OCI-LY1 (cell line): ENCODE data around the gene PLCB2.

Experiments
- H2AFZ ChIP-seq: fragments of 200-600 bp; sonication (generic), shearing (Covaris generic); 2 replicates; pipeline ENCODE4 v1.6.0; 2014; ENCODE audit warnings: antibody characterized with exemption, mild to moderate bottlenecking, low read length
- H3F3A ChIP-seq: fragments of 200-600 bp; sonication (generic), shearing (Covaris generic); 2 replicates; pipeline ENCODE4 v1.6.0; 2014; ENCODE audit warnings: mild to moderate bottlenecking, antibody characterized with exemption, low read length, moderate library complexity; ENCODE audit not compliant: insufficient read depth
- H3K27ac ChIP-seq: fragments of 200-600 bp; sonication (generic); 2 replicates; pipeline ENCODE4 v1.5.1; 2014; ENCODE audit warnings: low read length, mixed run types, mild to moderate bottlenecking, low read depth; ENCODE audit not compliant: poor library complexity, severe bottlenecking
- H3K27me3 ChIP-seq: fragments of 200-600 bp; sonication (generic); 2 replicates; pipeline ENCODE4 v1.6.0; 2014; ENCODE audit warnings: antibody characterized with exemption, mild to moderate bottlenecking, low read length, moderate library complexity; ENCODE audit not compliant: insufficient read depth
- H3K36me3 ChIP-seq: fragments of 200-600 bp; sonication (generic); 2 replicates; pipeline ENCODE4 v1.6.1; 2014; ENCODE audit warnings: mild to moderate bottlenecking, antibody characterized with exemption, low read length, moderate library complexity, mixed read lengths; ENCODE audit not compliant: insufficient read depth
- H3K4me1 ChIP-seq: fragments of 200-600 bp; sonication (generic); 2 replicates; pipeline ENCODE4 v1.5.1; 2014; ENCODE audit warnings: mild to moderate bottlenecking, low read length, moderate library complexity; ENCODE audit not compliant: insufficient read depth, severe bottlenecking
- H3K4me2 ChIP-seq: fragments of 200-600 bp; sonication (generic), shearing (Covaris generic); 2 replicates; pipeline ENCODE4 v1.6.1; 2014; ENCODE audit warnings: low read length
- H3K4me3 ChIP-seq: fragments of 200-600 bp; sonication (generic); 2 replicates; pipeline ENCODE4 v1.5.1; 2014; ENCODE audit warnings: low read length, low read depth, mild to moderate bottlenecking, mixed read lengths; ENCODE audit not compliant: poor library complexity, severe bottlenecking
- H3K79me2 ChIP-seq: fragments of 200-600 bp; shearing (Covaris generic); 2 replicates; pipeline ENCODE4 v1.6.1; 2016; ENCODE audit warnings: mixed run types, low read length, mixed read lengths; ENCODE audit not compliant: insufficient read depth
- H3K9ac ChIP-seq: fragments of 200-600 bp; sonication (generic), shearing (Covaris generic); 2 replicates; pipeline ENCODE4 v1.6.1; 2014; ENCODE audit warnings: mild to moderate bottlenecking, low read length, mixed read lengths
- H3K9me2 ChIP-seq: fragments of 200-600 bp; sonication (generic), shearing (Covaris generic); 2 replicates; pipeline ENCODE4 v1.6.1; 2014; ENCODE audit warnings: low read depth, mild to moderate bottlenecking, low read length, mixed read lengths
- H3K9me3 ChIP-seq: fragments of 200-600 bp; shearing (Covaris generic); 2 replicates; pipeline ENCODE4 v1.6.1; 2014; ENCODE audit warnings: low read length, mixed read lengths
- H4K20me1 ChIP-seq: fragments of 200-600 bp; sonication (generic), shearing (Covaris generic); 2 replicates; pipeline ENCODE4 v1.6.0; 2016; ENCODE audit warnings: mild to moderate bottlenecking, low read length; ENCODE audit not compliant: insufficient read depth
- EZH2 ChIP-seq: fragments of 200-600 bp; sonication (generic), shearing (Covaris generic); IDR thresholded peaks from 2 replicates; pipeline ENCODE4 v1.8.0; 2017; ENCODE audit warnings: borderline replicate concordance, mixed run types, mild to moderate bottlenecking, antibody characterized with exemption, low read length, moderate library complexity, mixed read lengths
- TF ChIP-seq, protein P1 (sequence below): fragments of 200-600 bp; sonication (generic), shearing (Covaris generic); IDR thresholded peaks from 2 replicates; pipeline ENCODE4 v1.5.1; 2017; ENCODE audit warnings: mild to moderate bottlenecking, antibody characterized with exemption, low read length, moderate library complexity, mixed read lengths

PLCB2 gene

DNA sequence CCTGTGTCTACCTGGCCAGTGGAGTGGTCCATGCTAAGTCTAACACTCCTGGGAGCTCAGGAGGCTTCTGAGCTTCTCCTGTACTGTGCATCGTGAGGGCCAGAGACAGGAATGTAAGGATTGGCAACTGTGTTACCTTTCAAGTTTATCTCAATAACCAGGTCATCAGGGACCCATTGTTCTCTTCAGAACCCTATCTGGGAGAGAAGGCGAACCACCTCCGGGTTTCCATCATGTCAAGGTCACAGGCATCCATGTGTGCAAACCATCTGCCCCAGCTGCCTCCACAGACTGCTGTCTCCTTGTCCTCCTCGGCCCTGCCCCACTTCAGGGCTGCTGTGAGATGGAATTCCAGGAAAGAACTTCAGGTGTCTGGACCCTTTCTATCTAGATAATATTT, 30.8 kb downstream of the PLCB2 start:
- Histone ChIP-seq H3K9me2 (no peaks in the 10 kb centered on the region), H3K4me1 (peaks cover under 1% of the 10 kb centered on the region), H3F3A (no peaks in the 10 kb centered on the region), H3K4me3 (no peak overlapping the region), H3K4me2 (no peak overlapping the region), H3K9ac (no peak overlapping the region), H3K27me3 (no peaks in the 10 kb centered on the region; the same call in 1 of the 2 replicates), H3K79me2 (no peaks in the 10 kb centered on the region), H2AFZ (no peak overlapping the region), H3K9me3 (no peaks in the 10 kb centered on the region), H4K20me1 (no peaks in the 10 kb centered on the region), H3K27ac (no peak overlapping the region), H3K36me3 (no peaks in the 10 kb centered on the region)
- TF ChIP-seq, protein P1, sequence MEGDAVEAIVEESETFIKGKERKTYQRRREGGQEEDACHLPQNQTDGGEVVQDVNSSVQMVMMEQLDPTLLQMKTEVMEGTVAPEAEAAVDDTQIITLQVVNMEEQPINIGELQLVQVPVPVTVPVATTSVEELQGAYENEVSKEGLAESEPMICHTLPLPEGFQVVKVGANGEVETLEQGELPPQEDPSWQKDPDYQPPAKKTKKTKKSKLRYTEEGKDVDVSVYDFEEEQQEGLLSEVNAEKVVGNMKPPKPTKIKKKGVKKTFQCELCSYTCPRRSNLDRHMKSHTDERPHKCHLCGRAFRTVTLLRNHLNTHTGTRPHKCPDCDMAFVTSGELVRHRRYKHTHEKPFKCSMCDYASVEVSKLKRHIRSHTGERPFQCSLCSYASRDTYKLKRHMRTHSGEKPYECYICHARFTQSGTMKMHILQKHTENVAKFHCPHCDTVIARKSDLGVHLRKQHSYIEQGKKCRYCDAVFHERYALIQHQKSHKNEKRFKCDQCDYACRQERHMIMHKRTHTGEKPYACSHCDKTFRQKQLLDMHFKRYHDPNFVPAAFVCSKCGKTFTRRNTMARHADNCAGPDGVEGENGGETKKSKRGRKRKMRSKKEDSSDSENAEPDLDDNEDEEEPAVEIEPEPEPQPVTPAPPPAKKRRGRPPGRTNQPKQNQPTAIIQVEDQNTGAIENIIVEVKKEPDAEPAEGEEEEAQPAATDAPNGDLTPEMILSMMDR, result no peak
- TF ChIP-seq EZH2, result no peak

DNA sequence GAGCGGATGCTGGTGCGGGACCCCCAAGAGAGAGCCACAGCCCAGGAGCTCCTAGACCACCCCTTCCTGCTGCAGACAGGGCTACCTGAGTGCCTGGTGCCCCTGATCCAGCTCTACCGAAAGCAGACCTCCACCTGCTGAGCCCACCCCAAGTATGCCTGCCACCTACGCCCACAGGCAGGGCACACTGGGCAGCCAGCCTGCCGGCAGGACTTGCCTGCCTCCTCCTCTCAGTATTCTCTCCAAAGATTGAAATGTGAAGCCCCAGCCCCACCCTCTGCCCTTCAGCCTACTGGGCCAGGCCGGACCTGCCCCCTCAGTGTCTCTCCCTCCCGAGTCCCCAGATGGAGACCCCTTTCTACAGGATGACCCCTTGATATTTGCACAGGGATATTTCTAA, 31.8 kb downstream of the PLCB2 start:
- no peaks in the 10 kb centered on the region for H3K36me3 ChIP-seq
- H4K20me1 ChIP-seq, result no peaks in the 10 kb centered on the region
- H3K9ac ChIP-seq, result no peak overlapping the region
- H2AFZ ChIP-seq, result no peak overlapping the region
- no peaks in the 10 kb centered on the region; the same call in 1 of the 2 replicates for H3K27me3 ChIP-seq
- H3K4me3 ChIP-seq, result no peak overlapping the region
- H3K4me2 ChIP-seq, result no peak overlapping the region
- H3K27ac ChIP-seq, result no peak overlapping the region
- no peaks in the 10 kb centered on the region for H3K4me1 ChIP-seq
- no peaks in the 10 kb centered on the region for H3F3A ChIP-seq
- no peaks in the 10 kb centered on the region for H3K79me2 ChIP-seq
- no peaks in the 10 kb centered on the region for H3K9me3 ChIP-seq
- no peaks in the 10 kb centered on the region for H3K9me2 ChIP-seq
- TF ChIP-seq EZH2, result no peak
- TF ChIP-seq, protein P1, result no peak

DNA sequence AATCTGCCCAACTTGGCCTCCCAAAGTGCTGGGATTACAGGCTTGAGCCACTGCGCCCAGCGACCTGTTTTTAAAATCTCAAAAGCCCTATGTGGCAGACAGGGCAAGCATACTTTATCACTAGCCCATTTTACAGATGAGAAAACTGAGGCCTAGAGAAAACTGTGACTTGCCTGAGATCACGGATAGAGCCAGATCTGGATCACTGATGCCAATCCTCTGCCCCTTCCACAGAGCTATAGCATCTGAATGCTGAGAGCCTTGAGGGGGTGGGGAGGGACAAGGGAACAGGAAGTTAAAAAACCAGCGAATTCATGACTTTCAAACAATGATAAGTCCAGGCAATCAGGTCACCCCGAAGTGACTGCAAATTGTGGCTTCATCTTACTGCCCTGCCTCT, 32.2 kb downstream of the PLCB2 start:
- no peak overlapping the region for H3K9ac ChIP-seq
- H3K36me3 ChIP-seq, result no peaks in the 10 kb centered on the region
- H3K4me1 ChIP-seq, result no peaks in the 10 kb centered on the region
- H3K9me3 ChIP-seq, result no peaks in the 10 kb centered on the region
- no peak overlapping the region for H3K4me2 ChIP-seq
- no peak overlapping the region for H3K27ac ChIP-seq
- no peak overlapping the region for H2AFZ ChIP-seq
- H3K4me3 ChIP-seq, result no peak overlapping the region
- H3K9me2 ChIP-seq, result no peaks in the 10 kb centered on the region
- H4K20me1 ChIP-seq, result no peaks in the 10 kb centered on the region
- no peak for TF ChIP-seq EZH2
- TF ChIP-seq, protein P1, result no peak
- no peaks in the 10 kb centered on the region; the same call in 1 of the 2 replicates for H3K27me3 ChIP-seq
- no peaks in the 10 kb centered on the region for H3F3A ChIP-seq
- no peaks in the 10 kb centered on the region for H3K79me2 ChIP-seq
